Superior temporal gyrus (tissue), 1 donor: ENCODE results near the gene OPRL1.

ENCODE experiments used
- DNase-seq: peaks from one replicate; pipeline ENCODE4 v3.0.0-alpha.2; 2016; ENCODE audit errors: extremely low spot score

The OPRL1 gene

DNA sequence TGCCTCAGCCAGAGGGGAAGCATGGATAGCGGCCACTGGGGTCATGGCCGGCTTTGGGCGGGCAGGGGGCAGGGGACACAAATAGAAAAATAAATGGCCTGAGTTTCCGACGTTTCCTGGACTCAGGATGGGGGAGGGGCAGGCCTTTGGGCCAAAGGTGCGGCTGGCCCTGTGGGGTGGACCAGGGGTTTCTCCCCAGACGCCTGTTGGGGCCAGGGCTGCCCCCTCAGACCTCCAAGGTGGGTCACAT is 23.3 kb upstream of the OPRL1 start:
- DNase-seq: no peak

DNA sequence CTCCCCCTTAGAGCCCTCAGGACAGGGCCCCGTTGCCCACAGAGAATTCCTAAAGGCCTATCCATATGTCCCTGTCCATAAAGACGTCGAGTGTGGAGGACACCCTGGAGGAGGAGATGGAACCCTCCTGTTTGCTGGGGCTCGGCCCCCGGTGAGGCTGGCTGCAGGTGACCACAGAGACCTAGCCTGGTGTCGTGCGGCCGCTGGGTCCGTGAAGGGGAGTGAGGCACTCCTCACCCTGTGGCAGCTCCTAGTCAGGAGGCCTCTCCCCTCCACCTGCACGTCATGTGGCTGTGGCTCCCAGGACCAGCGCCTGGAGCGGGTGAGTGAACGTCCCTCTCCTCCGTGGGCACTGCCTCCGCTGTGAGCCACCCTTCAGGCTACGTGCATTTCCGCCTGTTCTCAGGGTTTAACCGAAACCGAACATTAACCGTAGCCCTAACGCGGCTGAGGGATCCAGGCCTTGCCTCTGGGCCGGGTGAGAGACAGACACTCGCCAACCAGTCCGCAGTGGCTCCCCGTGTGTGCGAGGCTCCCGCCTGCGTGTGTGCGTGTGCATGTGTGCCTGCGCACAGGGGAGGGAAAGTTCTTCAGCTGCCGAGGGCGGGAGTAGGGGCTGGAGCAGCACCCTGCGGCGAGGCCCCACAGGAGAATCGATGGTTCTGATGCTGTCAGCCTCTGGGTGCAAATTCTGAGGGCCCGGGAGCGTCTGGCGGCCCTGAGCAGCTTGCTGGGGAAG is 22.8 kb upstream of the OPRL1 start:
- DNase-seq: no peak

- peak; percentile 43 for DNase-seq
Measured at GRCh38 chr20:64057628-64058498, 22.0 kb upstream of the OPRL1 start.

DNA sequence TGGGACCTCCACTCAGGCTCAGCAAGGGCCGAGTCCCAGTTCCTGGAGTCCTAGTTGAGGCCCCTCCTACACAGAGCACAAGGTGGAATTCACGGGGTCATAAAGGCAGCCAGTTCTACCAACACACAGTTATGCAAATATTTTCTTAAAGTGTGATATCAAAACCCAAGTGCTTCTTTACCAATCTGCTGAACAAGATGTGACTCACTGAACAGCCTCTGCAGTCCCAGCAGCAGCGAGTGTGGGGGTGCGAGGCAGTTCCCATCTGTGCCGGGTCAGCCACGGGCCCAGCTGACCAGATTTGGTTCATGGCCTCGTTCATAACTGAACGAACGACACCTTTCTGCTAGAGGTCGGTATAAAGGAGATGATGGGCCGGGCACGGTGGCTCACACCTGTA is 21.3 kb upstream of the OPRL1 start:
- DNase-seq: no peak

DNA sequence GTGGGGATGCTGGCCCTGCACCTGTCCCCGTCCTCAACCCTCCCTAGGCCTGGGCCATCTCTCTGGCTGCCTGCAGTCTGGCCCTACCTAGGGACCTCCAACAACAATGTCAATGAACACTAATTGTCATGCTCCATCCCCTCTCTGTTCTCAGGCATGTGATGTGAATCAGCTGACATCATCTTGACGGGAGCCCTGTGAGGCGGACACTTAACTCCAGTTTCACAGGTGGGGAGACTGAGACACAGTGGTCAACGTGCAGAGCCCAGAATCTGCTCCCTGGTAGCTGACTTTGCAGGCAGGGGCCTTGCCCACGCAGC is 17.6 kb upstream of the OPRL1 start:
- DNase-seq: no peak

DNA sequence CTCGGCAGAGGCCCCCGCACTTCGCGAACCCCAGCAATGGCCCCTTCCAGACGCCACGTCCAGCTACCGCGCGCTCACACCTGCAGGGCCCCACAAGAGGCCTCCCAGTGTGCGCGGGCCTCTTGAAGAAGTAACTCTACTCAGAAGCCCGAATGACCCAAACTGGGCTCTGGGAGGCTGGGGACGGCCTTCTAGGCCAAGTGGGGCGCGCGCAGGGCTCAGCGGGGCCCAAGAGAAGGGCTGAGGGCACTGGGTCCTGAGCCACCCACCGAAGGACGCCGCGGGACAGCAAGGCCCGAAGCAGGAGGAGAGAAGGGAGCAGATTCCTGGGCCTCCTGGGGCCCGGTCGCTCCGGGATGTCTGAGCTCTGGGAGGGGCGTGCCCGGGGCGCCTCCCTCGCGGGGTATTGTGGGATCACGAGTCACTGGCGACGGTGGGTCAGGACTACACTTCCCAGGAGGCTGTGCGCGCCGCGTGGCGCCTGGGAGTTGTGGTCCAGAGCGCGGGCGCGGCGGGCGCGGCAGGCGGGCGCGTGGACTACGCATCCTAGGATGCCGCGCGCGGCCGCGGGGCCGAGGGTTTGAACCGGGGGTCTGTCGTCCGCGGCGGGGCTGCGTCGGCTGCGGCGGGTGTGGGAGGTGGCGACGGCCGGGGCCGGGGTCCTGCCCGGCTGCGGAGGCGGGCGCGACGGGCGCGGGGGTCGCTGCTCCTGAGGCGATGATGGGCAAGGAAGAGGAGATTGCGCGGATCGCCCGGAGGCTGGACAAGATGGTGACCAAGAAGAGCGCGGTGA is 17.1 kb upstream of the OPRL1 start, which contains the start of gene TCEA2:
TCEA2 (plus strand) TSS at position 603 of the 793 bp plus-strand sequence; CDS start at position 718, 115 bp downstream.
- DNase-seq: peak; percentile 98

DNA sequence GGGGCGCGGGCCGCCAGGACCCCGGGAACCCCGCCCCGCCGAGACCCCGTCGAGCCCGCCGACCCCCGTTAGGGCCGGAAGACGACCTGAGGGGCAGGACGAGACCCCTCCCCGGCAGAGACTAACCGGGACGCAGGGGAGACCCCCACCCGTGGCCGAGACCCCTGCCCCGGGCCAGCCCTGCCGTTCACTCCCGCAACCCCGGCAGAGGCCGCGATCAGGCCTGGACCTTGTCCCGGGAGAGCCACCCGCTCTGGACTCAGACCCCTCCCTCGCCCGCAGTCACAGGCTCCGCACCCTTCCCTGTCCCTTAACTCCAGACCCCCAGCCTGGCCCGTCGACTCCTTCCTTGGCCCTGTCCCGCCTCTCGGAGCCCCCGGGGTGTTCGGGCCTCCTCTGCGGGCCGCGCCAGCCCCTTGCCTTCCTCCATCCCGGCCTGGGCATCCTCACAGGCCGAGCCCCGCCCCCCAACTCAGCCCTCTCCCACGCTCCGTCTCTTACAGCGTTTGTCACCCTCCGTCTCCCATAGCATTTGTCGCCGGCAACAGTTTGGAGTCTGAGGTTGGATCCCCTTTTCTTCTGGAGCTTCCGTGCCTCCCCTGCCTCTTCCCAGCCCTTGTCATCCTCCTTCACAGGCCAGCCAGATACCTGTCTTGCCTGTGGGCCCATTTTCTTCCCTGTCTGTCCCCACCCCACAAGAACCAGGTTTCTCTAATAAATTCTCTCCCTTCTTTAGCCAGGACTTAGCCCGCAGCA is 16.3 kb upstream of the OPRL1 start:
- DNase-seq: no peak

GRCh38 chr20:64064145-64064698 is 15.7 kb upstream of the OPRL1 start:
- DNase-seq: no peak

DNA sequence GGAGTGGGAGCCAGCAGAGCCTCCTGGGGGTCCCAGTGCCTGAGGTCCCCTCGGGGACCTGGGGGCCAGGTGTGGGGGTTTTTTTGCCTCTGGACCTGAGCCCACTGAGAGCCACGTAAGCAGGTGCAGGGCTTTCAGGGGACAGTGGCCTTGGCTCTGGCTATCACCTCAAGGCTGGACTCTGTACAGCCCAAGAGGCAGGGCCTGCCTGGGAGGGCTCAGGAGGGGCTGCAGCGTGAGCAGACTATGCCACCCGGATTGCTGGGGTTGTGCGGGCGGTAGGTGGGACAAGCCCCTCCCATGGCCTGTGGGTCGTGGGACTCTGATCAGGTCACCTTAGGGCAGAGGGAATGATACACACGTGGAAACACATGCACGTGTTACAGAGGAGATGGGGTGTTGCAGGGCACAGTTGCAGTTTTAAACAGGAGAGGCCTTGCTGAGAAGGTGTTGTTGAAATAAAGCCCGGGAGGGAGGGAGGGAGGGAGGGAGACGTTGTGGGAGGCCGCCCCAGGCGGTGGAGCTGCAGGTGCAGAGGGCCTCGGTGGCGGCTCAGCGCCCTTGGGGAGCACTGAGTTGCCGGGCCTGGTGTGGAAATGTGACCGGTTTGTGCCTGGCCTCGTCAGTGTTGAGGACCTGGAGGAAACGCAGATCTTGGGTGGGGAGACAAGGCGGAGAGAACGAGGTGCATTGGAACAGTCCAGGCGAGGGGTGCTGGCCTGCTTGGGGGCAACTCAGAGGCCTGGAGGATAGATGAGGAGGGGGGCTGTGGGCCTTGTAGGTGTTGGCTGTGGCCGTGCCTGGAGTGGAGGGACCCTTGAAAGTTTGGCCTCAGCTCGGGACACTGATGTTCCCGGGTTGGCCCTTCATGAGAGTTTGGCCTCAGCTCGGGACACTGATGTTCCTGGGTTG is 14.6 kb upstream of the OPRL1 start:
- DNase-seq: no peak

- no peak for DNase-seq
Measured at GRCh38 chr20:64065974-64066343, 13.9 kb upstream of the OPRL1 start.

DNA sequence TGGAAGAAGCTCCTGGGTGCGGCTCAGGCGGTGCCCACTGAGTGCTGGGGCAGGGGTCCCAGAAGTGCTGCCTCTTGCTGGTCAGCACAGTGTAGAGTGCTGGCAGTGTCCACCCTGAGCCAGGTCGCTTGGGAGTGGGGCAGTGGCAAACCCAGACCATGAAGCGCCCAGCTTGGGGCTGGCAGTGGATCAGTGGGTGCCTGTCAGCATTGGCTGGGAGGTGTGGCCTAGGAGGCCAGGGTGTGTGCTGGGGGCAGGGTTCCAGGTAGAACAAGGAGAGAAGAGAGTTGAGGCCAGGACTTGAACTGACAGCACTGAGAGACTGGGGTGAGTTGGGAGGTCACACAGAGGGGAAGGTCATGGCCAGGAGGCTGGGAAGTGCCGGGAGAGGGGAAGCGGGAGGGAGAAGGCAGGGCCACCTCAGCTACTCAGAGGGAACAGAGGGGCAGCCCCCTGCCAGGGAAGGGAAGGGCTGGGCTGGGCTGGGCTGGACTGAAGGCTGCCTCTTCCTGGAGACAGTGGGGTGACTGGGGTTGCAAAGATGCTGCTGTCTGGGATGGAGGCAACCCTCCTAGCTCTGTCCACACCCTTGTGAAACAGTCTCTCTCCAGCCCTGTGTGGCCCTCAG is 12.8 kb upstream of the OPRL1 start:
- no peak for DNase-seq

DNA sequence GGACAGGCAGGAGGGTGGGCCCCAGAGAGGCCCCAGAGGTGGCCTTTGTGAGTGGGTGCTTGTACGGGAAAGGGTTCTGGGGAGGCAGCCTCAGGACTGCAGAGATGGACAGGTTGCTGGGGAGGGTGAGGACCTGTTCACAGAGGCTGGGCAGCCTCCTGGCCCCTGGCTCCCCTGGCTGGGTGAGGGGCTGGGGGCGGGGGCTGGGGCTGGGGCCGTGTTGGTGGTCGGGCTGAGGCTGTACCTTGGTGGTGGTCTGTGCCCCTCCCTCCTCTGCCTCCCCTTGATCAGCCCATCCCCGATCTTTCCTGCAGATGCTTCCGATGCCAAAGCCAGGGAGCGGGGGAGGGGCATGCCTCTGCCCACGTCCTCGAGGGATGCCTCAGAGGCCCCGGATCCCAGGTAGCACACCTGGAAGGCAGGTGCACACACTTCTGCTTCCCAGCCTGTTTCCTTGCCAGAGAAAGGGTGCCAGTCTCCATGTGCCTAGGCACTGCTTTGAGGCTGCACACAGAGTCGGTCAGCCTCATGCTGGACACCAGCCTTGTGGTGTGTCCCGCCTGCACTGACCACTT is 12.1 kb upstream of the OPRL1 start:
- no peak for DNase-seq

GRCh38 chr20:64068386-64069208 is 11.3 kb upstream of the OPRL1 start:
- no peak for DNase-seq

DNA sequence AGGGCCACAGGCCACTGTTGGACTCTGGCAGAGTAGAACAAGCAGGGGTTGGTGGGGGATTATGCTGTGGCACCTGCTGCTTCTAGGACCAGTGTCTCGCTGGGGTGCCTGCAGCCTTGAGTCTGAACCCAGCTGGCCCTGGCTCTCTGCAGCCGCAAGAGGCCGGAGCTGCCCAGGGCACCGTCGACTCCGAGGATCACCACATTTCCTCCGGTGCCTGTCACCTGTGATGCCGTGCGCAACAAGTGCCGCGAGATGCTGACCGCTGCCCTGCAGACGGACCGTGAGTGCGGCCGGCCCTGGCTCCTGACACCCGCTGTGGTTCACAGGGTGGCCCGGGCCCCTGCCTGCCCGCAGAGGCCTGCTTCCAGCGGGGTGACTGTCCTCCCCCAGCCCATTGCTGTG is 10.7 kb upstream of the OPRL1 start:
- DNase-seq: no peak

DNA sequence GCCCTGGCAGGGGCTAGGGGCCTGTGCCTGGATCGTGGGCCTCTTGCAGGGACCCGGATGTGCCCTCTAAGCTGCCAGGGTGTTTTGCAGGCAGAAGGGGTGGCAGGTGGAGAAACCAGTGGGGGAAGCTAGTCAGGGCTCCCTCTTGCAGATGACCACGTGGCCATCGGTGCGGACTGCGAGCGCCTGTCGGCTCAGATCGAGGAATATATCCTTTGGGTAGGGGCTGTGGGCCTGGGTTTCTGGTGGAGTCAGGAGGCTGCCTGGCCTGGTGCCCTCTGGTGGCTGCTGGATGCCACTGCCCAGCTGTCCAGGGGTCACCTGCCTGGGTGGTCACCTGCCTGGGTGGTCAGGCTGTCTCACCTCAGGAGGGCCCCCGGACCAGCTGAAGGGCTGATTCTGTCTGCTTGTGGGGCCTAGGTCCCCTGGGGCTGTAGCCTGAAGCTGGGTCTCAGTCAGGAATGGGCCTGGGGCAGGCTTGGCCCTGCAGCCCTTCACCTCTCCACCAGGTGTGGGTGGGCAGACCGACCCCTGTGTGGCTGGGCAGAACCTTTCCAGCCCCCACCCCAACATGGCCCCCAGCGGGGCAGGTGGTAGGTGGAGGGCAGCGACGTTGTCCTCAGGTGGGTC is 10.2 kb upstream of the OPRL1 start:
- DNase-seq: no peak

DNA sequence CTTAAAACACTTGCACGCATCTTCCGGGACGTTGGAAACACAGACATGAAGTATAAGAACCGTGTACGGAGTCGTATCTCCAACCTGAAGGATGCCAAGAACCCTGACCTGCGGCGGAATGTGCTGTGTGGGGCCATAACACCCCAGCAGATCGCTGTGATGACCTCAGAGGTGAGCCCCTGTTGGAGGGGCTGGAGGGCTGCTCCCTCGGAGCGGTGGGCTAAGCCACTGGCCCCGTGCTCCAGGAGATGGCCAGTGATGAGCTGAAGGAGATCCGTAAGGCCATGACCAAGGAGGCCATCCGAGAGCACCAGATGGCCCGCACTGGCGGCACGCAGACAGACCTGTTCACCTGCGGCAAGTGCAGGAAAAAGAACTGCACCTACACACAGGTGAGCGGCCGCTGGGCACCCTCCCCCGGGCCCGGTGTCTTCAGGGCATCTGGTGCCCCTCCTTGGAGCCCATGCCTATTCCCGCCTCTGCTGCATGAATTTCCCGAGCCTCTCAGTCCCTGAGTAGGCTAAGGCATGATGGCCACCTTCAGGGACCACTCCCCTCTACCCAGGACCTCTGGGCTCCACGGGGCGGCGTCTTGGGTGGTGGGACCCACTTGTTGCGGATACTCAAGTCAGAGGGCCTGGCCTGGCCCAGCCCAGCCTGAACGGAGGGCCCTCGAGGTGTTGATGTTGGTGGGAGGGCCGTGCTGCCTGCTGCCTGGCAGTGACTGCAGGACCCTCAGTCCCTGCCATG is 9.5 kb upstream of the OPRL1 start:
- no peak for DNase-seq
